Neutrophil (primary cell): ENCODE measurements around the gene TMOD2.

Experiments
- H3K27ac ChIP-seq: fragments of 200-600 bp; sonication (generic); 2 replicates; pipeline ENCODE4 v1.5.1; 2016; ENCODE audit warnings: mild to moderate bottlenecking, moderate library complexity
- H3K27me3 ChIP-seq: fragments of 200-600 bp; sonication (generic); 2 replicates; pipeline ENCODE4 v1.6.0; 2016; ENCODE audit warnings: mild to moderate bottlenecking
- H3K36me3 ChIP-seq: fragments of 200-600 bp; sonication (generic); 2 replicates; pipeline ENCODE4 v1.5.1; 2017
- H3K4me1 ChIP-seq, 2 experiments: fragments of 200-600 bp in 1 of 2; sonication (generic) in 1 of 2; 1 replicate in 1 of 2; 2 replicates in 1 of 2; pipeline versions ENCODE4 v1.5.1 to v1.6.1; 2013 to 2016; ENCODE audit warnings: low read depth in 1 of 2, low read length in 1 of 2, mild to moderate bottlenecking in 1 of 2, moderate library complexity in 1 of 2; ENCODE audit not compliant: control insufficient read depth in 1 of 2, insufficient read depth in 1 of 2
- H3K4me3 ChIP-seq, 2 experiments: fragments of 200-600 bp in 1 of 2; sonication (generic) in 1 of 2; 1 replicate in 1 of 2; 2 replicates in 1 of 2; pipeline ENCODE4 v1.5.1; 2013 to 2016; ENCODE audit warnings: low read depth in 1 of 2, low read length in 1 of 2, mild to moderate bottlenecking in 1 of 2, moderate library complexity in 1 of 2
- H3K9me3 ChIP-seq: fragments of 200-600 bp; sonication (generic); 2 replicates; pipeline ENCODE4 v1.5.1; 2016
- TF ChIP-seq, protein P1 (sequence below): fragments of 200-600 bp; sonication (generic); IDR thresholded peaks from 2 replicates; pipeline ENCODE4 v1.5.1; 2016; ENCODE audit warnings: antibody characterized with exemption

The TMOD2 gene

DNA sequence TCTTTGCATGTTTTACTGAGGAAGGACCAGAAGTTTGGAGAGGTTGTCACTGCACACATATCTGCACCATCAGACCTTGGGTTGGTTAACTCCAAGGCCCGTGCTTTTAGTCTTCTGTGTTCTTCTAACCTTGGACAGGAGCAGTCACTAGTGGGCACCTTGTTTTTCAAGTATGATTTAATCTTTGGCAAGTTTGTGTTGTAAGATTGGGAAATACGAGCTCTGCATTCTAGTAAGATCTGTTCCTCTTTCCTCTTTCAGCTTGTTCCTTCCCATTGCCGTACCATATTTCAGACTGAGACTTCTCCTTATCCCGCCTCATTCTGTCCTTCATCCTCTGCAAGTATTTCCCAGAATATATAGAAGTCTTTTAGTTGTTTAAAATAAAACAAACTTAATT is 5.1 kb downstream of the TMOD2 start:
- TF ChIP-seq, protein P1, sequence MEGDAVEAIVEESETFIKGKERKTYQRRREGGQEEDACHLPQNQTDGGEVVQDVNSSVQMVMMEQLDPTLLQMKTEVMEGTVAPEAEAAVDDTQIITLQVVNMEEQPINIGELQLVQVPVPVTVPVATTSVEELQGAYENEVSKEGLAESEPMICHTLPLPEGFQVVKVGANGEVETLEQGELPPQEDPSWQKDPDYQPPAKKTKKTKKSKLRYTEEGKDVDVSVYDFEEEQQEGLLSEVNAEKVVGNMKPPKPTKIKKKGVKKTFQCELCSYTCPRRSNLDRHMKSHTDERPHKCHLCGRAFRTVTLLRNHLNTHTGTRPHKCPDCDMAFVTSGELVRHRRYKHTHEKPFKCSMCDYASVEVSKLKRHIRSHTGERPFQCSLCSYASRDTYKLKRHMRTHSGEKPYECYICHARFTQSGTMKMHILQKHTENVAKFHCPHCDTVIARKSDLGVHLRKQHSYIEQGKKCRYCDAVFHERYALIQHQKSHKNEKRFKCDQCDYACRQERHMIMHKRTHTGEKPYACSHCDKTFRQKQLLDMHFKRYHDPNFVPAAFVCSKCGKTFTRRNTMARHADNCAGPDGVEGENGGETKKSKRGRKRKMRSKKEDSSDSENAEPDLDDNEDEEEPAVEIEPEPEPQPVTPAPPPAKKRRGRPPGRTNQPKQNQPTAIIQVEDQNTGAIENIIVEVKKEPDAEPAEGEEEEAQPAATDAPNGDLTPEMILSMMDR: no peak
- Histone ChIP-seq H3K4me1 (peaks cover 57 to 62% of the 10 kb centered on the region in 2 experiments), H3K9me3 (no peaks in the 10 kb centered on the region), H3K4me3 (peak overlapping the region; percentile 32 to 42), H3K27ac (peak overlapping the region; percentile 84), H3K27me3 (no peaks in the 10 kb centered on the region), H3K36me3 (no peaks in the 10 kb centered on the region)

DNA sequence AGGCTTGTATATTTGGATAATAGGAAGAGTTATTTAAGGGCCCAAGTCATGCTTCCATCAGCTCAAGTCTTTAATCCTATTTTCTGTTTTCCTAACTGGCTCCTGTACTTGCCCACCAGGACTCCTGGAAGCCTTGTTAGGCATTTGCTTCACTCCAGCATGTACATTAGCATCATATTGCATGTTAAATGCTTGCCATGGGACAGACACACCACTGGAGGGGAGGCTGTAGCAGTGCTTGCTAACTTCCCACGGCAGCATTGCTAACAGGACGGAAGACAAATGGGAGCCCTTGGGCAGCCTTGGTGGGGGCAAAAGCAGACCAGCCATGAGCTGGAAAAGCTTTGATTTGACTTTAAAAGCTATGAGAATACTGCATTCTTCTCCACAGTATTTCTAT is 6.1 kb downstream of the TMOD2 start:
- Histone ChIP-seq H3K9me3 (no peaks in the 10 kb centered on the region), H3K27ac (no peak overlapping the region), H3K4me1 (peaks cover 54 to 55% of the 10 kb centered on the region in 2 experiments), H3K27me3 (no peaks in the 10 kb centered on the region), H3K36me3 (no peaks in the 10 kb centered on the region), H3K4me3 (no peak overlapping the region)
- TF ChIP-seq, protein P1: no peak

DNA sequence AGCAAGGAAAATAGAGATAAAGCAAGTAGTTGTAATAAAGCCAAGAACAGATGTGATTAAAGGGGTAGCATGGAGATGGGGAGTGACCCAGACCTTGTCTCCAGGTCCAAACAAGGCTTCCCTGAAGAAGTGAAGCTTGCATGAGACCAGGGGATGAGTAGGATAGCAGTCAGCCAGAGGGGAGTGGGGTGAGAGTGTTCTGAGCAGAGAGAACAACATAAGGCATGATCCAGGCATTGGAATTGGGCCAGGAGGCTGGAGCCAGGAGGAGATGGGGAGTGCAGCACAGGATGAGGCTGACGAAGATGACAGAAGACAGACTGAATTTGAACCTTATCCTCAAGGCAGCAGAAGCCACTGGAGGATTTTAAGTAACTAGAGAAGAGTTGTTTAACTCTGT is 7.2 kb downstream of the TMOD2 start:
- H3K27ac ChIP-seq: no peak overlapping the region
- no peak overlapping the region for H3K4me3 ChIP-seq

DNA sequence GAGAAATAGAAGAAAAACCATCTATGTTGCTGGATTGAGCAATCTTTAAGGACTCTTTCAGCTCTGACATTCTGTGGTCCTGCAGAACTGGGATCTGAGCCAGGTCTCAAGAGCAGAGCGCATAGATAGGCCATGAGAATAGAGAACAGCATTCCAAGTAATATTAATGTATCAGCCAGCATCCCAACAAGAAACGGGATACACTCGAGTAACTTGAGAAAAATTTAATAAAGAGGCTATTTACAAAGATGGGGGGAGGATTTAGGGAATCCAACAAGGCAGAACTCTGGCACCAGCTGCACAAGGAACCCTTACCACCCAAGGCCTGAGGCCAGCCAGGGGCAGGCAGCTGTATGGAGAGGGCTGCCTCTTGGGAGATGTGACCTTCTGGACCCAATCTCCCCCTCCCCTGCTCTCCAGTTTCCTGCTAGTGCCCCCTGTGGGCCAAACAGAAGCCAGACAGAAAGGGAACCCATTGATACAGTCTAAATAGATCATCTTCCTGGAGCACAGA is 8.2 kb downstream of the TMOD2 start:
- Histone ChIP-seq H3K27me3 (no peaks in the 10 kb centered on the region), H3K4me3 (no peak overlapping the region), H3K36me3 (no peaks in the 10 kb centered on the region), H3K9me3 (no peaks in the 10 kb centered on the region), H3K4me1 (peaks cover 33% of the 10 kb centered on the region in 2 experiments), H3K27ac (peak overlapping the region; percentile 0)
- TF ChIP-seq, protein P1: no peak

More for the DNA sequence above, 7.2 kb downstream of the TMOD2 start:
- TF ChIP-seq, protein P1: no peak
- Histone ChIP-seq H3K27me3 (no peaks in the 10 kb centered on the region), H3K36me3 (no peaks in the 10 kb centered on the region), H3K9me3 (no peaks in the 10 kb centered on the region), H3K4me1 (peaks cover 42 to 43% of the 10 kb centered on the region in 2 experiments)

DNA sequence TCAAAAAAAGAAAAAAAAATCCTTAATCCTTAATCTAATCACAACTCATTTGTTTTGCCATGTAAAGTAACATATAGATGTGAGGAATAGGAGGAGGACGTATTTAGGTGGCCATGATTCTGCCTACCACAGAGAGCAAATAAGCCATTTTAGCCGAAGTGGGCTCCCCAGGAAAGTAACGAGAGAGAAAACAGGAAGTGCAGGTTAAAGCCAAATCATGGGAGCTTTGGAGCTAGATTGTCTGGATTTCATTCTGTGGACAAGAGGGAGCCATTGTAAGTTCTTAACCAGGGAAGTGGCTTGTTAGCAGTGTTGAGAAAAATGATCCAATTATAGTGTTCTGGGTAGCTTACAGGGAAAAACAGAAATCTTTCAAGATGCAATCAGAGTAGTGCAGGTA is 9.4 kb downstream of the TMOD2 start:
- no peak overlapping the region for H3K4me3 ChIP-seq
- no peaks in the 10 kb centered on the region for H3K36me3 ChIP-seq
- peak overlapping the region; percentile 30 for H3K27ac ChIP-seq
- TF ChIP-seq, protein P1: no peak
- peaks cover 21% of the 10 kb centered on the region in 2 experiments for H3K4me1 ChIP-seq
- no peaks in the 10 kb centered on the region for H3K9me3 ChIP-seq
- no peaks in the 10 kb centered on the region for H3K27me3 ChIP-seq

DNA sequence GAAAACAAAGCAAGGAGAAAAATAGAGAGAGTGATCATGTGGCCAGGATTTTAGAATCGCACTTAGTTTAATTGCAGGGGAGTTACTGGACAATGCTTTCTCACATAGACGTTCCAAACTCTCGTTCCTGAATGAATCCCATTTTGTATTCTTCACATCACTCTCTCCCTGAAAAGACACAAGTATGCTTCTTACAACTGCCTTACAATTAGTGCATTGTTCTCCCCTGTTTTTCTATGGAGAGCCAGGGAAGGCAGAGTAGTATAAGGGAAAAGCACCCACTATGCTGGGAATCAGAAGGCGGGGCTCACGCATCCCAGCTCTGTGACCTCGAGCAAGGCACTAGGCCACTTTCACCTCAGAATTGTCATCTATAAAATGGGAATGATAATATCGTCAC is 14.4 kb downstream of the TMOD2 start:
- Histone ChIP-seq H3K9me3 (no peaks in the 10 kb centered on the region), H3K27me3 (no peaks in the 10 kb centered on the region), H3K27ac (no peak overlapping the region), H3K4me3 (no peak overlapping the region), H3K36me3 (peaks cover 9% of the 10 kb centered on the region), H3K4me1 (peaks cover 15 to 17% of the 10 kb centered on the region in 2 experiments)
- TF ChIP-seq, protein P1: no peak
